ENCODE measurements around the gene ZCCHC7.
"Not testable (repeated sequence)": the region's sequence is repeated elsewhere in the genome, so short reads cannot be mapped to it uniquely, and the experiment has no call there.

The ZCCHC7 gene

DNA sequence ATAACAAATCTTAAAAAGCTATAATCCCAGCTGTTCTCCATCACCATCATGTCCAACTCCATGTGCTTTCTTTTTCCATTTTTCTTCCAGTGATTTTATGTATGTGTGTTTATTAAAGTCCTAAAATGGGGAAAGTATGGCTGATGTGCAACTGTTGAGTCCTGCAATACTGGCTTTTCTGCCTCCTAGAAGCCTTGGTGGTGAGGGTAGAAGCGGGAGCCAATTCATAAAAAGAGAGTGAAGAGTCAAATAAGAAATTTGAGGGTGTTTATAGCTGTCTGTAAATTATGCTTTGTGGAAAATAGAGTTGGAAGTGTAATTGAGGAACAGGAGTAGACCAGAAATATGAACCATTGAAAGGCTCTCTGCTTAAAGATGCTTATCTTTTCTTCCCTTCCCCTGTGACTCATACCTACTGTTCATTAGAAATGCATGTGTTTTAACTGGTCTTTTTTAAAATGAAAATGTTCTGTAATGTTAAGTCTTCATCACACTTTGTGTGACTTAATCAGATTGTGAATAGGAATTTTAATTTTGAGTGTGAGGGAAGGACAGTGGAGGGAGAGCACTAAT, 80.1 kb downstream of the ZCCHC7 start:
- no peak for DNase-seq (ENCODE audit: extremely low read depth, insufficient read length)
- Histone ChIP-seq H3K36me3 (ENCODE audit: control insufficient read depth, insufficient read depth, low read length) (no peaks in the 10 kb centered on the region), H3K4me3 (replicated peaks; ENCODE audit: low read depth, low read length) (no peak overlapping the region), H3K27me3 (replicated peaks; ENCODE audit: control insufficient read depth, insufficient read depth, low read length) (no peaks in the 10 kb centered on the region)
- TF ChIP-seq, protein P1, sequence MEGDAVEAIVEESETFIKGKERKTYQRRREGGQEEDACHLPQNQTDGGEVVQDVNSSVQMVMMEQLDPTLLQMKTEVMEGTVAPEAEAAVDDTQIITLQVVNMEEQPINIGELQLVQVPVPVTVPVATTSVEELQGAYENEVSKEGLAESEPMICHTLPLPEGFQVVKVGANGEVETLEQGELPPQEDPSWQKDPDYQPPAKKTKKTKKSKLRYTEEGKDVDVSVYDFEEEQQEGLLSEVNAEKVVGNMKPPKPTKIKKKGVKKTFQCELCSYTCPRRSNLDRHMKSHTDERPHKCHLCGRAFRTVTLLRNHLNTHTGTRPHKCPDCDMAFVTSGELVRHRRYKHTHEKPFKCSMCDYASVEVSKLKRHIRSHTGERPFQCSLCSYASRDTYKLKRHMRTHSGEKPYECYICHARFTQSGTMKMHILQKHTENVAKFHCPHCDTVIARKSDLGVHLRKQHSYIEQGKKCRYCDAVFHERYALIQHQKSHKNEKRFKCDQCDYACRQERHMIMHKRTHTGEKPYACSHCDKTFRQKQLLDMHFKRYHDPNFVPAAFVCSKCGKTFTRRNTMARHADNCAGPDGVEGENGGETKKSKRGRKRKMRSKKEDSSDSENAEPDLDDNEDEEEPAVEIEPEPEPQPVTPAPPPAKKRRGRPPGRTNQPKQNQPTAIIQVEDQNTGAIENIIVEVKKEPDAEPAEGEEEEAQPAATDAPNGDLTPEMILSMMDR (IDR thresholded peaks at IDR 0.05; ENCODE audit: insufficient read depth, low read length, poor library complexity, severe bottlenecking), result no peak

DNA sequence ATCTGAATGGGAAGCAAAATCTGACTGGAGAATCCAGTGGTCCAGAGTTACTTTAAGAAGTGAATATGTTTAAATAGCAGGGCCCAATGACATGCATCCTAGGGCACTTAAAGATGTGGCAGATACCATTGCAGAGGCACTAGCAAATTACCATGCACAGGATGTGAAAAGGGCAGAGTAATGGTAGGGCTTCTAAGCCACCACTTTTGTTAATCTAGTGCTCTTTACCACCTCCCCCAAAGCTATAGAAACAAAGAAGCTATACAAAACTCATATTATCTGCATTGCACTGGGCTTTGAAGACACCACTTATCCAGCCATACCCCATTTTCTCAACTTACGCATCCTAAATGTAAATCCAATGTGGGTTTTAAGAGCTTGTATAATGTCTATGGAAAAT, 81.2 kb downstream of the ZCCHC7 start:
- no peaks in the 10 kb centered on the region for H3K27me3 ChIP-seq (replicated peaks; ENCODE audit: control insufficient read depth, insufficient read depth, low read length)

DNA sequence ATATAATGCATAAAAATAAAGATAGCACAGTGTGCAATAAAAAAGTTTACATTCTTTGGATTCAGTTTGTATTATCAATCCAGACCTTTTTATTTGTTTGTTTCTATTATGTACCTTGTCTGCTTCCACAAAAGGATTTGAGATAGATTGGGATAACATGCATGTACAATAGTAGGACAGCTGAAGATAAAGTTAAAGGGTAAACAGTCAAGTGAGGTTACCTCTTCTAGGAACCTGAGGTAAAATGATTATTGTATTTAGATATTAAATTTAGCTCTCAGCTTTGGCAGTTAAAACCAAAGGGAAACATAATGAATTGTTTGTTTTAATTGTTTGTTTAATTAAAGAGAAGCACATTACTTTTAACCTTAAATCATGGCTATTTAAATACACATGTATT, 81.7 kb downstream of the ZCCHC7 start:
- no peak for DNase-seq (ENCODE audit: extremely low read depth, insufficient read length)
- H3K4me3 ChIP-seq (replicated peaks; ENCODE audit: low read depth, low read length), result no peak overlapping the region
- TF ChIP-seq, protein P1 (IDR thresholded peaks at IDR 0.05; ENCODE audit: insufficient read depth, low read length, poor library complexity, severe bottlenecking), result no peak
- no peaks in the 10 kb centered on the region for H3K27me3 ChIP-seq (replicated peaks; ENCODE audit: control insufficient read depth, insufficient read depth, low read length)
- H3K36me3 ChIP-seq (ENCODE audit: control insufficient read depth, insufficient read depth, low read length), result peaks cover 5% of the 10 kb centered on the region

More for the DNA sequence above, 81.2 kb downstream of the ZCCHC7 start:
- peaks cover 3% of the 10 kb centered on the region for H3K36me3 ChIP-seq (ENCODE audit: control insufficient read depth, insufficient read depth, low read length)
- TF ChIP-seq, protein P1 (IDR thresholded peaks at IDR 0.05; ENCODE audit: insufficient read depth, low read length, poor library complexity, severe bottlenecking), result no peak
- no peak overlapping the region for H3K4me3 ChIP-seq (replicated peaks; ENCODE audit: low read depth, low read length)
- no peak for DNase-seq (ENCODE audit: extremely low read depth, insufficient read length)

DNA sequence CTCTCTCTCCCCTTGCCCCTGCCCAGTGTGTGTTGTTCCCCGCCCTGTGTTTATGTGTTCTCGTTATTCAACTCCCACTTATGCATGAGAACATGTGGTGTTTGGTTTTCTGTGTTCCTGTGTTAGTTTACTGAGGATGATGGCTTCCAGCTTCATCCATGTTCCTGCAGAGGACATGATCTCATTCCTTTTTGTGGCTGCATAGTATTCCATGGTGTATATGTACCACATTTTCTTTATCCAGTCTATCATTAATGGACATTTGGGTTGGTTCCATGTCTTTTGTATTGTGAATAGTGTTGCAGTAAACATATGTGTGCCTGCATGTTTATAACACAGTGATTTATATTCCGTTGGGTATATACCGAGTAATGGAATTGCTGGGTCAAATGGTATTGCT, 83.1 kb downstream of the ZCCHC7 start:
- not testable (repeated sequence) for H3K4me3 ChIP-seq (replicated peaks; ENCODE audit: low read depth, low read length)

DNA sequence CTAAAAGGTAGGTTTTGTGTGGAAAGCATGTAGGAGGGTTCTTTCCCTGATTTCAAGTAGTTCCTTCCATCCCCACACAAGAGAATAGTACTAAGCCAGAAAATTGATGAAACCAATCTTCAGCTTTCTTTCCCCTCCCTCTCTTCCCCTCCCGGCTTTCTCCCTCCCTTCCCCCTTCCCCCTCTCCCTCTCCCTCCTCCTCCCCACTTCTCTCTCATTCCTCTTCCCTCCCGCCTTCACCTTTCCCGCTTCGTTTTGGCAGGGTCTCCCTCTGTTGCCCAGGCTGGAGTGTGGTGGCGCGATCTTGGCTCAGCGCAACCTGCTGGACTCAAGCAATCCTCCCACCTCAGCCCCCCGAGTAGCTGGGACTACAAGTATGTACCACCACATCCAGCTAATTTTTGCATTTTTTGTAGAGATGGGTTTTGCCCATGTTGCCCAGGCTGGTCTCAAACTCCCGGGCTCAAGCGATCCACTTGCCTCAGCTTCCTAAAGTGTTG, 85.8 kb downstream of the ZCCHC7 start:
- H3K36me3 ChIP-seq (ENCODE audit: control insufficient read depth, insufficient read depth, low read length), result peaks cover 5% of the 10 kb centered on the region
- no peaks in the 10 kb centered on the region for H3K27me3 ChIP-seq (replicated peaks; ENCODE audit: control insufficient read depth, insufficient read depth, low read length)
- no peak for DNase-seq (ENCODE audit: extremely low read depth, insufficient read length)
- TF ChIP-seq, protein P1 (IDR thresholded peaks at IDR 0.05; ENCODE audit: insufficient read depth, low read length, poor library complexity, severe bottlenecking), result no peak
- H3K4me3 ChIP-seq (replicated peaks; ENCODE audit: low read depth, low read length), result no peak overlapping the region

More for the DNA sequence above, 83.1 kb downstream of the ZCCHC7 start:
- H3K27me3 ChIP-seq (replicated peaks; ENCODE audit: control insufficient read depth, insufficient read depth, low read length); DNase-seq (ENCODE audit: extremely low read depth, insufficient read length); H3K36me3 ChIP-seq (ENCODE audit: control insufficient read depth, insufficient read depth, low read length): not testable (repeated sequence)

DNA sequence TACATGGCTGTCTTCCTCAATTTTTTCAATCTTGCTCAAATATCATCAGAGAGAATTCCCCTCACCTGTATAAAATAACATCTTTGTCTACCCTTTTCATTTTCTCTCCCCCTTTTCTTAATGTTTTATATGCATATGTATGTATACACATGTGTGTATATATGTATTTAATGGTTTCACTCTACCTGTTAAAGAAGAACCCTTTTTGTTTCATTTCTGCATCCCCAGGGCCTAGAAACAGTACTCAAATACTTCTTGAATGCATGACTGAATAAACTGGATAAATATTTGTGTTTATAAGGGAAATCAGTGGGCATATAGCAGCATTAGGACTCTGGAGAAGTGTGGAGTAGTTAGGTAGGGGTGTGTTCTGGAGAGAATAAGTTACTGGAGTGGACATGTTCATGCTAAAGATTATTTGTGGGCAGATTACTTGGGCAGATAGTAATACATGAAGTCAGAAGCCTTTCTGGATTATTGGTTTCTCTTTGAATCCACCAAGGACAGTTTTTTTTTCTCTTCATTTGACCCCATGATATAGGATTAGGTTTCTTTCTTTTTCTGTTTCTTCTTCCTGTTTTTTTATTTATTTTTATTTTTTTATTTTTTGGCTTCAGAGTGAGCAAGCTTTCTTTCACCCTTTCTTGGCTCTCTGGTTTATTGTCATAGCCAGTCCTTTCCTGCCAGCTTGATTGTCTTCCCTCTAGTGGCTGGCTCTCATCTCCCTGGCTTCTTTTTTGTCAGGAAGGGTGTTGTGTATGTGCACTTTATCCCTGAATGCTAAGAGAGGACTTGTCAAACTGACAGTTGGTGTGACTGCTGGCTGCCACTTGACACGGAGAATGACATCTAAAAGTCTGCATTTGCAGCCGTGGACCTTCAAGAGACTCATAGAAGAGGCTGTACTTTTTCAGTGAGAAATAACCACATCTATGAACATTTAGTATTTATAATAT, 89.3 kb downstream of the ZCCHC7 start:
- no peaks in the 10 kb centered on the region for H3K27me3 ChIP-seq (replicated peaks; ENCODE audit: control insufficient read depth, insufficient read depth, low read length)
- peak; percentile 41 for DNase-seq (ENCODE audit: extremely low read depth, insufficient read length)
- H3K4me3 ChIP-seq (replicated peaks; ENCODE audit: low read depth, low read length), result peak overlapping the region; percentile 5; the same call in 1 of the 2 replicates
- H3K36me3 ChIP-seq (ENCODE audit: control insufficient read depth, insufficient read depth, low read length), result peaks cover 5% of the 10 kb centered on the region
- TF ChIP-seq, protein P1 (IDR thresholded peaks at IDR 0.05; ENCODE audit: insufficient read depth, low read length, poor library complexity, severe bottlenecking), result peak; percentile 22
